Stimulated activated CD4-positive, alpha-beta T cell treated with anti-CD3 and anti-CD28 coated beads, Interleukin-1b, Interleukin-23, amount 100 ng/mL, for 24 hours (primary cell): ENCODE measurements around the gene SEMA4D.
A peak's percentile ranks its signal among the peaks of the same experiment; 100 is the strongest.

ENCODE experiments used
- DNase-seq, 4 experiments: peaks; one replicate each; pipeline ENCODE4 v3.0.0-alpha.2; 2020; ENCODE audit warnings: low read depth in 4 of 4, low spot score in 1 of 4

SEMA4D gene

DNA sequence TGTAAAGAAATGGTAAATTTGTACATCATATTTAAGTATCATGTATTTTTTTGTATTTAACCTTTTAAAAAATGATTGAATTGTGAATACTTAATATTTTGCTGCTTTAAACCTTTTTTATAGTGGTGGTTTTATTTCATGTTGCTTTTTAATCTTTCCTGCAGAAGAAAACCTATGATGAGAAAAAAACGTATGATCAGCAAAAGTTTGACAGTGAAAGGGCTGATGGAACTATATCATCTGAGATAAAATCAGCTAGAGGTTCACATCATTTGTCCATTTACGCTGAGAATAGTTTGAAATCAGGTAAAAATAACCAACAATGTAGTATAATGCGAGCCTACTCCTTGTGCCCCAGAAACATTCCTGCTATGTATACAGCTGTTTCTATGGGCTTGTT, 172.2 kb downstream of the SEMA4D start:
- DNase-seq, result no peak

- DNase-seq, result no peak
Measured at GRCh38 chr9:89323390-89323789, 174.5 kb downstream of the SEMA4D start.

- no peak for DNase-seq
Measured at GRCh38 chr9:89319015-89319905, 178.7 kb downstream of the SEMA4D start.

DNA sequence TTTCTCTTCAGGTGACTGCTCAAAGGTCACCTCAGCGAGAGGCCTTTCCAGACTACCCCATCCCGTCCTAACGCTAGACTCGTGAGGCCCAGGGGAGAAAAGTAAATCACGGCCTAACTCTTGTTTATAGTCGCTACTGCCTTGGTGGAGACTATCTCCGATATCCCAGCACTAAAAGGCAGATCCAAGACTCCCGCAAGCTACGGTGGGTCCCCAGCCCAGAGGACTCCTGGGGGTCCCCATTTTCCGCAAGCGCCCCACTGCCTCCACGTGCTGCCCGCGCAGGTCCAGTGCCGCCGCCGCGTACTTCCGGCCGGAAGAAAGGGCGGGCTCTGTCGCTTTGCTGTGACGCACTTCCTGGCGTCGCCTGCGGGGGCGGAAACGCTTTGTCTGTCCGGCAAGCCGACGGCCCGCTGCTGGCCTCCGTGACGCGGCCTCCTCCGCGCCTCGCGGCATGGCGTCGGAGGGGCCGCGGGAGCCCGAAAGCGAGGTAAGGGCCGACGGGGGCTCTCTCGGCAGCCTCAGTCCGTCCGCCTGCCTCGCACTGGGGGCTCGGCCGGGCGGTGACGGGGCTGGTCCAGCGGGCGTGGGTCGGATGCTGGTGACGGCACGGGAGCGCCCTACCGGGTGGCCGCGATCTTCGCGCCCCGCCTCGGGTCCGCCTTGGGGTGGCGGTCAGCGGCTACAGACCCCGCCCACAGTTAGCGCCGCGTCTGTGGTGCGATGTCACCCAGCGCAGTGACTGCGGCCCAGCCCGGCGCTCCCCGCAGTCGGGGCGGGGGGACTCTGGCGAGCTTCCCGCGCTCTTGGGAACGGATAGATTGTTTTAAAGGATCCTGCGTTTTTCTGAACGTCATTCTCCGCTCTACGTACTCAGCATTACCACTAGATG, 179.5 kb downstream of the SEMA4D start, which contains the start of gene SECISBP2:
TSS of gene SECISBP2 (plus strand) at position 378 of the 892 bp plus-strand sequence. CDS start at position 455, 77 bp downstream.
- peak; percentile 90 to 94 (median 92) for DNase-seq

GRCh38 chr9:89317282-89317681, 180.6 kb downstream of the SEMA4D start:
- DNase-seq, result no peak

- no peak for DNase-seq
Measured at GRCh38 chr9:89315482-89315881, 182.4 kb downstream of the SEMA4D start.

DNA sequence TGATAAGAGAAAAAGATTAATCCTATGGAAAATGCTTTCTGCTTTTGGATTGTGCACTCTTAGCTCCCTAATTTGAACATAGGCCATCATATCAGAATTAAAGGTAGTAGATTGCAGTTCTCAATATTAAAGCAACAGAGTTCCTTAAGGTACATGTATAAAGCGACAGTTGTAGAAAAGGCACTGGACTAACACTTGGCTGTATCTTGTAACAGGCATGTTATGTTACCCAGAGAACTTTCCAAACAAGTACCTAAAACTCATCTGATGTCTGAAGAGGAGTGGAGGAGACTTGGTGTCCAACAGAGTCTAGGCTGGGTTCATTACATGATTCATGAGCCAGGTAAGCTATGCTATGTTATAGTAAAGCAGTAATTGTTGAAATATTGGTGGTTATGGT, 183.0 kb downstream of the SEMA4D start:
- DNase-seq, result no peak

- no peak for DNase-seq
Measured at GRCh38 chr9:89313842-89314241, 184.1 kb downstream of the SEMA4D start.

GRCh38 chr9:89312222-89312571, 185.7 kb downstream of the SEMA4D start:
- no peak for DNase-seq

- no peak for DNase-seq
Measured at GRCh38 chr9:89311346-89312221, 186.3 kb downstream of the SEMA4D start.
